Lung microvascular endothelial cell (primary cell): ENCODE measurements around the gene NUB1. TPM values are rescaled to one million over a fixed set of nuclear protein-coding genes. Genes with fewer than 3 reads are reported as not detected.
A peak's percentile ranks its signal among the peaks of the same experiment; 100 is the strongest.

Source experiments
- DNase-seq, 2 donors: peaks; one replicate each; pipeline versions ENCODE4 v3.0.0 to v3.0.0-alpha.2; 2010; ENCODE audit warnings: low read depth in 2 of 2
- total RNA-seq: library from RNA; depleted of rRNA; stranded (reverse); fragments of >200 nt; gene quantifications from 2 replicates; pipeline ENCODE4 v1.2.1, GENCODE V29; 2014

The NUB1 gene
- total RNA-seq, 1 donor from 2014 or later, result 31.2 TPM

- DNase-seq, result no peak
Observed at GRCh38 chr7:151312831-151313809, 28.5 kb upstream of the NUB1 start.

DNA sequence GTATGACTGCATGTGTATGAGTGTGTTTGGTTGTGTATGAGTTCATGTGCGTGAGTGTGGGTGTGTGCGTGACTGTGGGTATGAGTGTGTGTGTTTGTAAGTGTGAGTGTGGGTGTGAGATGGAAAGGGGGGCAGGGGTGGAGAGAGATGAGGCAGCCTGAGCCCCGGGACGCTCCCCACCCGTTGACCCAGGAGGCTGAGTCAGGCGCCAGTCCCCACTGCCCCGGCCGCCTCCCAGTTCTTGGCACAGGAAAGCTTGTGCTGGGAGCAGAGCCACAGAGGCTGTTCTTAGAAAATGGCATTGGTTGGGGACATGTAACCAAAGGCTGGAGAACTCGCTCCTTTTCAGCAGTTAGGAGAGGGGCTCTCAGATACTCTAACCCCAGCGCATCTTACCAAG is 27.8 kb upstream of the NUB1 start:
- peak; percentile 28 to 40 for DNase-seq

- DNase-seq, result no peak
Observed at GRCh38 chr7:151314401-151314800, 27.2 kb upstream of the NUB1 start.

DNA sequence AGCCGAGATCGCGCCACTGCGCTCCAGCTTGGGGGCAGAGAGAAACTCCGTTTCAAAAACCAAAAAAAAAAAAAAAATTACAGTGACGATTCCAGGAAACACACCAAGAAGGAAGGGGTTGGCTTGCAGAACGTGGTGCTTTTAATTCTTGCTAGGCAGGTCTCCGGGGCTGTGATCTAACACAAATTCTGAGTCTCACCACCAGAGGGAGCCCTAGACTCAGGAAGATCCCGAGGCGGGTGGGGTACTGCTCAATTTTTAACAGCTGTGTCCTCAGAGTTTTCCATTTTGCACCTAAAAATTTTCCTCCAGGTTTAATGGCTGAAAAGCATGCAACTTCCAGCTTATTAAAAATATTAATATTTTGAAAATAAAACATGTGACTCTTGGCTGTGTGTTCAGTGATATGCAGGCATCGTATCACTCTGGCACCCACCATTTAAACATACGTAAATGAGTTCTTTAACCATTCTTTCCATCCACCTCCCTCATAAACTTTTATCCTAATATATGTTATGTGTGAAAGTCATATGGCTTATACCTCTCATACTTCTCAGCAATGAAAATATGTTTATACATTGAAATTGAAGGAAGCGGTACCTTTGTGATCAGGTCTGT is 26.5 kb upstream of the NUB1 start:
- DNase-seq, result peak; percentile 63 to 71

GRCh38 chr7:151316896-151317295 is 24.7 kb upstream of the NUB1 start:
- DNase-seq, result no peak

DNA sequence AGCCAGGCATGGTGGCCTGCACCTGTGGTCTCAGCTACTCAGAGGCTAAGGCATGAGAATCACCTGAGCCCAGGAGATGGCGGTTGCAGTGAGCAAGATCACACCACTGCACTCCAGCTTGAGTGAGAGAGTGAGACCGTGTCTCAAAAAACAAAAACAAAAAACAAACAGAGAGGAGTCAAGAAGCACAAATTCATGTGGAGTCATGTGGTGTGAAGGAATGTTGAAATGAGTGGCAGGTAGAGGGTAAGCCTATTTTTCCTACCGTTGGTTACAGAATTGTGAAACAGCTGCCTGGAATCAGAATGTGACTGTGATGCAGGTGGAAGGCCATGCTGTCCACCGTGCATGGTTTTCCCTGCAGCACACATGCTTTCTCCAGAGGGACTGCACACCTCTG is 23.7 kb upstream of the NUB1 start:
- DNase-seq, result no peak

- no peak for DNase-seq
Observed at GRCh38 chr7:151319189-151319588, 22.4 kb upstream of the NUB1 start.

GRCh38 chr7:151320263-151320845 is 21.3 kb upstream of the NUB1 start:
- DNase-seq, result no peak

DNA sequence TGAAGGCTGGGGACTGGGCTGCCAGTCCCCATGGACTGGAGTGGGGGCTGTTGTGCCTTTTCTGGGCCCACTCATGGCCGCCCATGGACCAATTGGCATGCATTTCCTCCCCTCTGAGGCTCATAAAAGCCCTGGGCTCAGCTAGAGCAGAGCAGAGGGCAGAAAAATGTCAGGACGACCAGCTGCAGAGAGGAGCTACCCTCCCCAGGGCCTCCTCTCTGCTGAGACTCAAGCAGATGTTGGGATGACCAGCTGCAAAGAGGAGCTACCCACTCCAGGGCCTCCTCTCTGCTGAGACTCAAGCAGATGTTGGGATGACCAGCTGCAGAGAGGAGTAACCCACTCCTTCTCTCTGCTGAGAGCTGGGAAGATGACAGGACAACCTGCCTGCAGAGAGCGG is 20.3 kb upstream of the NUB1 start:
- DNase-seq, result no peak

GRCh38 chr7:151322906-151323305 is 18.7 kb upstream of the NUB1 start:
- DNase-seq, result peak in 1 of 2 donors; percentile 29

DNA sequence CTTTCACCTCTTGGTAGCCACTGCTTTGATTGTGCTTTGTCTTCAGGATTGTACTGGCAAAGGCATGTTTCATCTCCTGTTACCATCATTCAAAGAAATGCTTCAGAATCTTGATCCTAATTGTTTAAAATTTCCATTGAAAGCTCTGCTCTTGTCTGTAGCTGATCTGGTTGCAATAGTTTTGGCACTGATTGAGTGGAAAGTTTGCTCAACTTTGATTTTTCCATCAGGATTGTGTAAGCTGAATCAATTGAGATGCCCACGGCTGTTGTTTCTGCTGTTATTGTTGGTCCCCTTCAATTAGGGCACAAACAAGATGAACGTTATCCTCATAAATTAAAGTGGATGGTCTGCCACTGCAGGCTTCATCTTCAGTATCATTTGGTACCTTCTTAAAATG is 14.6 kb upstream of the NUB1 start:
- no peak for DNase-seq

- no peak for DNase-seq
Observed at GRCh38 chr7:151327659-151328058, 14.0 kb upstream of the NUB1 start.

- DNase-seq, result no peak
Observed at GRCh38 chr7:151330181-151330580, 11.4 kb upstream of the NUB1 start.

- no peak for DNase-seq
Observed at GRCh38 chr7:151330661-151331060, 11.0 kb upstream of the NUB1 start.

DNA sequence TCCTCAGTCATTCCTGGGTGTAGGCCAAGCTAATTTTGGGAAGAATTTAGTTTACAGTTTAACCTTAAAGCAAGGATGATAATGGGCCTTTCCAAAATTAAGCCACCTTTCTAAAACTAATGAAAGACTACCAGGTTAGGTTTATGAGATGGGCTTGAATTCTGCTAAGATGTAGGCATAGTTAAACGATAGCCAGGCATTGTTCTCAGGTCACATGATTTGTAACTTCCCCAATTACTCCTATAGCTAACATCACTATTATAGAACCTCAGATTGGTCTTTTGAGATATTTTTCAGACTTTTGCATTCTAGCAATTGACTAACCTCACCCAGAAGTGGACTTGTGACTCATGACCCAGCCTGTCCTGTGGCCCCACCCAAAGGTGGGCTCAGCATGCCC is 7.0 kb upstream of the NUB1 start:
- no peak for DNase-seq

DNA sequence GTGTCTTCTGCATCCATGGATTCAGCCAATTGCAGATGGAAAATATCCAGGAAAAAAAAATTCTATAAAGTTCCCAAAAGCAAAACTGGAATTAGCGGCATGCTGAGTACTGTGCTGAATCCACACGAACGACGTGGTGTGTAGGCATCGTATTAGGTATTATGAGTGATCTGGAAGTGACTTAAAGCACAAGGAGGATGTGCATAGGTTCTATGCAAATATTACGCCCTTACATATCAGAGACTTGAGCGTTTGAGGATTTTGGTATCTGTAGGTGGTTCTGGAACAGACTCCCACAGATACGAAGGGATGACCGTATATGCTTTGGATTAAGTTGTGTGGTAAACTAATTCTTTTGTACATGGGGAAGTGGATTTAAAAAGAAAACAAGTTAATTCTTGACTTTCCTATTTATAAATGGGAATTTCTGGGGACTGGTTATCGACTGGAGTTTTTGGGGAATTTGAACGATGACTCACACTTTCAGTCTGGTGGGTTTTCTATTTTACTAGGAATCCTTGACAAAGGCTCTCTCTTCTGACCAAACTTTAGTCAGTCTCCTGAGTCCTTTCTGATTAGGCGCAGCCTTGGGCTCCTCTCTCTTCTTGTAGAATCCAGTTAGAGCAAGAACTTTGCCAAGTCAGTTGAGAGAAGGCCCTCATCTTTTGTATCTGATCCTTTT is 5.4 kb upstream of the NUB1 start:
- no peak for DNase-seq

DNA sequence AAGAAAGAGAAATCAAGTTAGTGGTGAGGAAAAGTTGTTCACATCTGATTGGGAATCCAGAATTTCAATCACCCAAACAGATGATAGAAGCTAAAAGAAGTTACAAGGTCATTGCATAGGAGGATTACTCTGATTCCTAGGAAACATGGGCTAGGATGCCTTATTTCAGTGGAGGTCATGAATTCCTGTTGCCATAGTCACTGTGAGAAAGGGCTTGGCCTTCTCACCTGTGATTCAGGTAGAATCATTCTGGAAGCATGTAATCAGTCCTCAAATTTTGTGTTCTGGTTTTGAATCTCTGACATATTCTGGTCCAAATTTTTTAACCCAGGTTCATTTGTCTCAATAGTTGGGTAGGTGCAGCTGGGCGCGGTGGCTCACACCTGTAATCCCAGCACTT is 4.3 kb upstream of the NUB1 start:
- no peak for DNase-seq

DNA sequence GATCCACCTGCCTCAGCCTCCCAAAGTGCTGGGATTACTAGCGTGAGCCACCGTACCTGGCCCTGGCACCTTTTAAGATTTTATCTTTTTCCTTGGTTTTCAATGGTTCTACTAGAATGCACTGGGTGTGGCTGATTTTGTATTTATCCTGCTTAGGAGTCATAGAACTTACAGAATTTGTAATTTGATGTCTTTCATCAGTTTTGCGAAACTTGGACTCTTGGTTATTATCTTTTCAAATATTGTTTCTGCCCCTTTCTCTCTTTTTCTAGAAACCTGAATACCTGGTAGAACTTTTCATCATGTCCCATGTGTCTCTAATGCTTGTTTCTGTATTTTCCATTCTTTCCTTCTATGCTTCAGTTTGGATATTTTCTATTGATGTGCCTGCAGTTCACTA is 2.8 kb upstream of the NUB1 start:
- no peak for DNase-seq

- DNase-seq, result no peak
Observed at GRCh38 chr7:151339651-151340382, 1.8 kb upstream of the NUB1 start.

DNA sequence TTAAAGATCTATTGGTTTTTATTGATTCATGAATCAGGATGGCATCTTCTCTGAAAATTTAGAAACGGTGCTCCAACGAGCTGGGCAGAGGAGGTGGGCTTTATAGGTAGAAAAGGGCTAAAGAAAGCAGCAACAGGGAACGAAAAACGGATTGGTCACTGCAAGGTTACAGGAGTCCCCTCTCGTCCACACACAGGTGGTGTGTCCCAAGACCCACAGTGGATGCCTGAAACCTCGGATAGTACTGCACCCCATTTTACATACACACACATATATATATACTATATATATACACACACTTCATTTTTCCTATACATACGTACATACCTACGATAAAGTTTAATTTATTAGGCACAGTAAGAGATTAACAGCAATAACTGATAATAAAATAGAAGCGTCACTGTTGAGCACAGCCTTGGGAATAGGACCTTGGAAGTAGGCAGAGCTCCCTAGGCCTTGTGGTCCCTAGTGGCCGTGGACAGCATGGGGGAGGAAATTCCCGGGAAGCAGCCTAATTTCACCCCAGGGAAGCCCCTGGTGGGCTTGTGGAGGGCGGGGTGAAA is 737 bp upstream of the NUB1 start:
- no peak for DNase-seq

GRCh38 chr7:151342102-151342646 is 562 bp downstream of the NUB1 start:
- peak; percentile 32 to 35 for DNase-seq
